Transverse colon (tissue), 4 donors: ENCODE data around the gene MB. TPM values are rescaled to one million over a fixed set of nuclear protein-coding genes. Genes with fewer than 3 reads are reported as not detected.

ENCODE experiments used
- DNase-seq: peaks from one replicate; pipeline ENCODE4 v3.0.0-alpha.2; 2019
- H3K27ac ChIP-seq, 4 donors: fragments of 200-600 bp; sonication (generic); 2 replicates each; pipeline ENCODE4 v1.5.1; 2016 to 2018; ENCODE audit warnings: inconsistent platforms in 4 of 4
- H3K27me3 ChIP-seq: fragments of 200-600 bp; sonication (generic); 2 replicates; pipeline ENCODE4 v1.5.1; 2017; ENCODE audit warnings: inconsistent platforms
- H3K36me3 ChIP-seq, 4 donors: fragments of 200-600 bp; sonication (generic); 2 replicates each; pipeline ENCODE4 v1.5.1; 2017 to 2019; ENCODE audit warnings: inconsistent platforms in 4 of 4
- H3K4me1 ChIP-seq, 4 donors: fragments of 200-600 bp; sonication (generic); 2 replicates each; pipeline ENCODE4 v1.5.1; 2017 to 2020; ENCODE audit warnings: inconsistent platforms in 4 of 4
- H3K4me3 ChIP-seq, 4 donors: fragments of 200-600 bp; sonication (generic); 1 replicate in 1 of 4; 2 replicates in 3 of 4; pipeline versions ENCODE4 v1.5.1 to v1.6.1; 2017 to 2019; ENCODE audit warnings: inconsistent platforms in 4 of 4
- H3K9me3 ChIP-seq, 2 donors: fragments of 200-600 bp; sonication (generic); 2 replicates each; pipeline ENCODE4 v1.5.1; 2017 to 2019; ENCODE audit warnings: inconsistent platforms in 2 of 2
- CTCF ChIP-seq, 5 experiments: fragments of 200-600 bp in 3 of 5; fragments of 450-650 bp in 2 of 5; sonication (generic) in 3 of 5; IDR thresholded peaks; 1 replicate in 2 of 5; 2 replicates in 3 of 5; pipeline ENCODE4 v1.5.1; 2016 to 2017; ENCODE audit warnings: antibody characterized with exemption in 5 of 5, inconsistent platforms in 3 of 5, mild to moderate bottlenecking in 2 of 5, moderate library complexity in 1 of 5
- EP300 ChIP-seq: sonication (generic); formaldehyde crosslinking; IDR thresholded peaks from one replicate; pipeline ENCODE4 v1.6.1; 2017; ENCODE audit warnings: antibody characterized with exemption, low read depth
- POLR2A ChIP-seq: fragments of 450-650 bp; IDR thresholded peaks from one replicate; pipeline ENCODE4 v1.6.1; 2016; ENCODE audit warnings: antibody characterized with exemption, mild to moderate bottlenecking, moderate library complexity
- POLR2AphosphoS5 ChIP-seq, 3 donors: sonication (generic); formaldehyde crosslinking; IDR thresholded peaks; one replicate each; pipeline ENCODE4 v1.6.1; 2016; ENCODE audit warnings: antibody characterized with exemption in 3 of 3
- WGBS, 2 donors: methylation state at CpG; one replicate each; pipeline ENCODE4 v1.1.5; 2018; ENCODE audit warnings: low coverage in 1 of 2; 5-methylcytosine and 5-hydroxymethylcytosine counted together
- in situ Hi-C, 4 donors: fragments of 200-750 bp; cut with MboI; loops; one replicate each; pipeline versions ENCODE4 v1.15.0 to v1.15.1; 2017; ENCODE audit warnings: low sequenced_read_pairs in 3 of 4, low pct_ligation_motif_present in 1 of 4, low pct_unique_long_range_greater_than_20kb in 1 of 4
- intact Hi-C: fragments of 100-400 bp; cut with DNase I; formaldehyde crosslinking; loops from one replicate; pipeline ENCODE4 v1.15.1; 2023; ENCODE audit warnings: low total_unique reads
- total RNA-seq, 4 donors: library from RNA; depleted of rRNA; stranded (reverse); fragments of >200 nt; gene quantifications; one replicate each; pipeline ENCODE4 v1.1.0, GENCODE V29; 2016

The MB gene
- total RNA-seq, 4 donors from 2014 or later = 9.0 to 37.0 (median 15.7) TPM; not detected in 1

- intact Hi-C loops = loop anchor here (10.0 kb wide), 1 partner anchor 236 kb away; no protein-coding TSS in a partner anchor
- Histone ChIP-seq H3K4me1 (peaks cover 3 to 29% (median 9%) of the 10 kb centered on the region in 4 donors), H3K27me3 (no peaks in the 10 kb centered on the region), H3K4me3 (no peak overlapping the region), H3K27ac (no peak overlapping the region), H3K36me3 (no peaks in the 10 kb centered on the region), H3K9me3 (no peaks in the 10 kb centered on the region)
- in situ Hi-C loops = loop anchor here (5.0 to 10.0 kb wide), 5 partner anchors 146 to 236 kb away; no protein-coding TSS in a partner anchor
- no peak for TF ChIP-seq POLR2AphosphoS5 (IDR thresholded peaks at IDR 0.05)
- no peak for TF ChIP-seq CTCF (IDR thresholded peaks at IDR 0.05)
- TF ChIP-seq EP300 = no peak
- TF ChIP-seq POLR2A = no peak
- DNase-seq = no peak
- WGBS, 2 donors = 63 to 75% methylated on average over 4 to 5 of the region's 5 CpGs
Measured at GRCh38 chr22:35581023-35581413, 36.1 kb downstream of the MB start.

GRCh38 chr22:35580351-35581022, 36.6 kb downstream of the MB start:
- Histone ChIP-seq H3K27ac (no peak overlapping the region), H3K36me3 (no peaks in the 10 kb centered on the region), H3K4me3 (no peak overlapping the region), H3K27me3 (no peaks in the 10 kb centered on the region), H3K4me1 (peaks cover 3 to 29% (median 9%) of the 10 kb centered on the region in 4 donors), H3K9me3 (no peaks in the 10 kb centered on the region)
- intact Hi-C loops = loop anchor here (10.0 kb wide), 1 partner anchor 236 kb away; no protein-coding TSS in a partner anchor
- 76 to 82% methylated on average over 2 to 9 of the region's 10 CpGs for WGBS, 2 donors
- in situ Hi-C loops = loop anchor here (5.0 to 10.0 kb wide), 5 partner anchors 146 to 236 kb away; no protein-coding TSS in a partner anchor
- no peak for DNase-seq
- TF ChIP-seq POLR2A (no peak), EP300 (no peak), POLR2AphosphoS5 (IDR thresholded peaks at IDR 0.05) (no peak), CTCF (IDR thresholded peaks at IDR 0.05) (no peak)

DNA sequence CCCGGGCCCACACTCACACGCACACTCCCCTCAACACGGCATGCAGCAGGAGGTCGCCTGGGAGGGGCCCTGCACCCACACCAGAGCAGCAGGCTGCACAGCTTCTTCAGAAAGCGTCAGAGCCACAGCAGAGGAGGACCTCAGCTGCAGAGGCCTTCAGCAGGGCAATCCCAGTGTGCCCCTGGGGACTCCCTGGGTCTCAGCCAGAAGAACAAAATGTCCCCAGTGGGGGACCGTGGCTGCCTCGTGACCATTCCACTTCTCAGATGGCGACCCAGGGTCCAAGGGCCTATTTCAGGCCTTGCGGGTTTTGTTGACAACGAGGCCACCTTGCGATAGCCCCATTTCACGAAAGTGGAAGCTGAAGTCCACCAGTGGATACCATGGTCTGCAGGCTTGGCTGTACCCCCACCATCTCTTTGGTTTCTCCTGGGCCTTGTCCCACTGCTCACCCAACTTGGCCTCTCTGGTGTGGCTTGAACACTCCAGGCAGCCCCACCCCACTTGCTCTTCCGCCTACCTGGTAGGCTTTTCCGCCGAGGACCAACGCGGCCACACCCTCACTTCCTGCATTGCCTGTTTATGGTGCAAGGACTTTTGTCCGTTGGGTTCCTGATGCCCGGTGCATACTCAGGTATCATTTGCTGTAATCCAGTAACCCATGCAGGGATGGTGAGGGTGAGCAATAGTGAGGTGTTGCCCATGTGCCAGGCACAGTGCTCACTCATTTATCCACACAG, 38.1 kb downstream of the MB start:
- no peak overlapping the region for H3K27ac ChIP-seq
- H3K4me3 ChIP-seq = no peak overlapping the region
- peak; percentile 72 for DNase-seq
- peaks cover 3 to 29% (median 9%) of the 10 kb centered on the region in 4 donors for H3K4me1 ChIP-seq
- TF ChIP-seq EP300 (no peak), POLR2A (no peak), POLR2AphosphoS5 (IDR thresholded peaks at IDR 0.05) (no peak), CTCF (IDR thresholded peaks at IDR 0.05) (no peak)
- in situ Hi-C loops (no loop called here), intact Hi-C loops (no loop called here)
- no peaks in the 10 kb centered on the region for H3K27me3 ChIP-seq
- no peaks in the 10 kb centered on the region for H3K9me3 ChIP-seq
- no peaks in the 10 kb centered on the region for H3K36me3 ChIP-seq
- WGBS, 2 donors = 87 to 100% methylated on average over 2 to 19 of the region's 19 CpGs

- Histone ChIP-seq H3K27me3 (no peaks in the 10 kb centered on the region), H3K4me1 (peaks cover 3 to 29% (median 8%) of the 10 kb centered on the region in 4 donors), H3K27ac (no peak overlapping the region), H3K9me3 (no peaks in the 10 kb centered on the region), H3K4me3 (no peak overlapping the region), H3K36me3 (no peaks in the 10 kb centered on the region)
- 87 to 95% methylated on average over 2 of the region's 2 CpGs for WGBS, 2 donors
- no peak for DNase-seq
- no peak for TF ChIP-seq POLR2A
- no peak for TF ChIP-seq CTCF (IDR thresholded peaks at IDR 0.05)
- no peak for TF ChIP-seq EP300
- no peak for TF ChIP-seq POLR2AphosphoS5 (IDR thresholded peaks at IDR 0.05)
- intact Hi-C loops = no loop called here
- in situ Hi-C loops = no loop called here
Measured at GRCh38 chr22:35577799-35578659, 39.1 kb downstream of the MB start.
